Colonic mucosa (tissue), 4 donors: ENCODE results near the gene CIPC. TPM values are rescaled to one million over a fixed set of nuclear protein-coding genes. Genes with fewer than 3 reads are reported as not detected.

Experiments used
- DNase-seq: peaks from one replicate; pipeline ENCODE4 v3.0.0-alpha.2; 2020
- H3K27ac ChIP-seq: fragments of 200-600 bp; one replicate; pipeline ENCODE4 v1.8.0; 2021
- H3K27me3 ChIP-seq: fragments of 200-600 bp; one replicate; pipeline ENCODE4 v1.8.0; 2021
- H3K36me3 ChIP-seq: fragments of 200-600 bp; one replicate; pipeline ENCODE4 v1.8.0; 2021
- H3K4me1 ChIP-seq: fragments of 200-600 bp; one replicate; pipeline ENCODE4 v1.8.0; 2021; ENCODE audit warnings: mild to moderate bottlenecking
- H3K4me3 ChIP-seq: fragments of 200-600 bp; one replicate; pipeline ENCODE4 v1.8.0; 2021
- H3K9ac ChIP-seq, 2 donors: one replicate each; pipeline ENCODE4 v1.7.0; 2013; ENCODE audit warnings: control low read depth in 2 of 2, low read depth in 2 of 2, low read length in 2 of 2
- H3K9me3 ChIP-seq: fragments of 200-600 bp; one replicate; pipeline ENCODE4 v1.8.0; 2021
- intact Hi-C: fragments of 100-400 bp; cut with DNase I; formaldehyde crosslinking; loops from one replicate; pipeline ENCODE4 v1.14.1; 2022
- total RNA-seq, 2 donors: library from RNA; stranded (reverse); fragmentation: NEBNext Ultra II Directional in 1 of 2; extraction: Animal tissue kit (Norgen Biotek cat#: 25700) in 1 of 2; gene quantifications; one replicate each; pipeline ENCODE4 v1.2.1, GENCODE V29; 2021
- TF ChIP-seq, protein P1 (sequence below): fragments of 200-600 bp; IDR thresholded peaks from one replicate; pipeline ENCODE4 v1.8.0; 2022; ENCODE audit warnings: antibody characterized with exemption, mild to moderate bottlenecking
- donor health status: healthy.
- donor health status: DM: no; HTN: no; CAD: no.
- donor health status: DM: no; HTN: no; CAD: no.

Gene CIPC, protein sequence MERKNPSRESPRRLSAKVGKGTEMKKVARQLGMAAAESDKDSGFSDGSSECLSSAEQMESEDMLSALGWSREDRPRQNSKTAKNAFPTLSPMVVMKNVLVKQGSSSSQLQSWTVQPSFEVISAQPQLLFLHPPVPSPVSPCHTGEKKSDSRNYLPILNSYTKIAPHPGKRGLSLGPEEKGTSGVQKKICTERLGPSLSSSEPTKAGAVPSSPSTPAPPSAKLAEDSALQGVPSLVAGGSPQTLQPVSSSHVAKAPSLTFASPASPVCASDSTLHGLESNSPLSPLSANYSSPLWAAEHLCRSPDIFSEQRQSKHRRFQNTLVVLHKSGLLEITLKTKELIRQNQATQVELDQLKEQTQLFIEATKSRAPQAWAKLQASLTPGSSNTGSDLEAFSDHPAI
- 10 to 100 TPM; 18.2 to 38.4 TPM for total RNA-seq

DNA sequence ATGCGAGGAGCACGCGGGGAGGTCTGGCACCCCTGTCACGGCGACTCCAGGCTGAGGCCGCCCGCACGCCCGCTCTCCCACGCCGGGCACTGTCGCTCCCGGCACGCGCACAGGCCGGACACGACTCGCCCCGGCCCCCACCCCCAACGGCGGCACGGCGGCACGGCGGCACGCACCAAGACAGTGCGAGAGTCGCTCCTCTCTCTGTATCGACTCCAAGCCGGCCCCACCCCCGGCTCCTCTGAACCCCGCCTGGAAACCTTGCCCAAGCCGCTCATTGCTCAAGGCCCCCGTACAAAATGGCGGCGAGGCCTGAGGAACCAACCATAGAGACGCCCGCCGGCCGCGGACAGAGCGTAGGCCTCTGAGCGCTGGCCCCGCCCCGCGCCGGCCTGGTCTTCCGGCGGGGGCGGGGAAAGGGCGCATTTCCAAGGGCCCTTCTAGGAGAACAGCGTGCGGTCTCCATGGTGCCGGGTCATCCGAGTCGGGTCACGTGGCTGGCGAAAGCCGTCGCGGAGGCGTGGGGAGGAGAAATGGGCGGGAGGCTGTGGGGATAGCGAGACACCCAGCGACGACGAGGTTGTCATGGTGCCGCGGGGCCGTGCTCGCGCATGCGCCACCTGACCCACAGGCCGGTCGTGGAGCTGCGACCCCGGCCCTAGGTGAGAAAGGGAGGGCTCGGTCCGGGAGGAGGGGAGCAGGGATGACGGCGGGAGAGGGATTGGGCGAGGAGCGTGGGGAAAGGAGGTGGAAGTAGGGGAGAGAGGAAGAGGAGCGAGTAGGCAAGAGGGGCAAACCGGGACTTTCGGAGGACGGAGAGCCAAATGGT is at the start of gene CIPC:
CIPC (plus strand) TSS at position 559 of the 829 bp plus-strand sequence. CDS start 7,451 bp downstream, outside the sequence.
- TF ChIP-seq, protein P1, sequence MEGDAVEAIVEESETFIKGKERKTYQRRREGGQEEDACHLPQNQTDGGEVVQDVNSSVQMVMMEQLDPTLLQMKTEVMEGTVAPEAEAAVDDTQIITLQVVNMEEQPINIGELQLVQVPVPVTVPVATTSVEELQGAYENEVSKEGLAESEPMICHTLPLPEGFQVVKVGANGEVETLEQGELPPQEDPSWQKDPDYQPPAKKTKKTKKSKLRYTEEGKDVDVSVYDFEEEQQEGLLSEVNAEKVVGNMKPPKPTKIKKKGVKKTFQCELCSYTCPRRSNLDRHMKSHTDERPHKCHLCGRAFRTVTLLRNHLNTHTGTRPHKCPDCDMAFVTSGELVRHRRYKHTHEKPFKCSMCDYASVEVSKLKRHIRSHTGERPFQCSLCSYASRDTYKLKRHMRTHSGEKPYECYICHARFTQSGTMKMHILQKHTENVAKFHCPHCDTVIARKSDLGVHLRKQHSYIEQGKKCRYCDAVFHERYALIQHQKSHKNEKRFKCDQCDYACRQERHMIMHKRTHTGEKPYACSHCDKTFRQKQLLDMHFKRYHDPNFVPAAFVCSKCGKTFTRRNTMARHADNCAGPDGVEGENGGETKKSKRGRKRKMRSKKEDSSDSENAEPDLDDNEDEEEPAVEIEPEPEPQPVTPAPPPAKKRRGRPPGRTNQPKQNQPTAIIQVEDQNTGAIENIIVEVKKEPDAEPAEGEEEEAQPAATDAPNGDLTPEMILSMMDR: no peak
- H3K9ac ChIP-seq: peak within 1 kb of the TSS; percentile 98 to 99
- H3K36me3 ChIP-seq: no peaks in the 10 kb centered on the region
- H3K27me3 ChIP-seq: no peaks in the 10 kb centered on the region
- peak; percentile 100 for DNase-seq
- peak within 1 kb of the TSS; percentile 70 for H3K4me3 ChIP-seq
- H3K4me1 ChIP-seq: peaks cover 14% of the 10 kb centered on the region
- intact Hi-C loops: no loop called here
- peak within 1 kb of the TSS; percentile 98 for H3K27ac ChIP-seq
- H3K9me3 ChIP-seq: no peaks in the 10 kb centered on the region

DNA sequence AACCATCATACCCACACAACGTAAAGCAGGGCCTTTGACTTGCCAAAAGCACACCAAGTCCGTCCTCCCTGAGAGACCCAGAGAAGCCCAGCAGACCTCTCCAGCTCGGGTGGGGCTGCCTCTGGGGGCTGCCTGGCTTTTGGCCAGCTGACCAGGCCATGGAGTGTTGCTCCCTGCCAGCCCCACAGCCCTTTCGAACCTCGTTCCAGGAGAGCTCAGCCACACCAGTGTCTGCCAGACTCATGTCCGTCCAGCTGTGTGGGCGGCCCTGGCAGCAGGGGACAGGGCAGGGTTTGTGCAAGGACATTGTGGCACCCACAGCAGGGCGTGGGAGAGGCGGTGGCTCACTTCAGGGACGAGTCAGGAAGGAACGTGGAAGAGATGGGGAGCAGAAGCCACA is 46.9 kb upstream of the CIPC start:
- no peak for DNase-seq
- intact Hi-C loops: no loop called here
- Histone ChIP-seq H3K36me3 (no peaks in the 10 kb centered on the region), H3K4me1 (peaks cover 12% of the 10 kb centered on the region), H3K9ac (peak overlapping the region in 1 of 2 donors; percentile 14), H3K9me3 (no peaks in the 10 kb centered on the region), H3K27ac (peak overlapping the region; percentile 45), H3K27me3 (no peaks in the 10 kb centered on the region), H3K4me3 (no peak overlapping the region)
- TF ChIP-seq, protein P1: no peak

DNA sequence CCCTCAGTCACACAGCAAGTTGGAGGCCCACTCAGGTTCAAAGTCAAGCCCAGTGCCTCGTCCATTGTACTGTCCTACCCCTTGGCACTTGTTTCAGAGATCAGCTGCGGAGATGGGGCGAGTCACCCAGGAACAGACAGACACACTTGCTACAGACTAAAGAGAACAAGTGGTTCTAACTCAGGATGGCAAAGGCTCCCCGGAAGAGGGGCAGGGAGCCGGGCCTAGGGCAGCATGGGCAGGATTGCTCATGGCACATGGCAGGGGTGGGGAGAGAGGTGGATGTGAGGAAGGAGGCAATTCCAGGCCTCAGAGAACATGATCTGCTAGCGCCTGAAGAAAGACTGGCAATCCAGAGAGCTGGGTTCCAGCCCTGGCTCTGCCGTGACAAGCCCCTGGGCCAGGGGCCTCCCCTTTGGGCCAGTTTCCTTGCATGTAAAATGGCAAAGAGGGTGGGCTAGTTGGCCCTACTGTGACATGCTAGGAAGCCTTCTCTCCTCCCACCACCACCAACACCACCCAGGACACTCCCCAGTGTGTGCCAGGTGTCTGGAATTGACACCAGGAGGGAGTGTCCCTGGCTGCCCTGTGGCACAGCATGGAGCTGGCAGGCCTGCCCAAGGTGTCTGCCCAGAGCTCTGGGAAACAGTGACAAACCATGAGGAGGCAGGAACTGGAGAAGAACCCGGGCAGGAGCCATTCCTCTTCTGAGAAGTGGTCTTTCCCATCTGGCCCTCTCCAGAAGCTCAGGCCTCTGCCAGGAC is 45.6 kb upstream of the CIPC start:
- H3K27me3 ChIP-seq: no peaks in the 10 kb centered on the region
- no peak overlapping the region for H3K27ac ChIP-seq
- H3K9ac ChIP-seq: peak overlapping the region in 1 of 2 donors; percentile 38
- H3K4me3 ChIP-seq: no peak overlapping the region
- intact Hi-C loops: loop anchor here (2.0 kb wide), 1 partner anchor 140 kb away; no protein-coding TSS in a partner anchor
- no peak for DNase-seq
- H3K36me3 ChIP-seq: no peaks in the 10 kb centered on the region
- TF ChIP-seq, protein P1: no peak
- no peaks in the 10 kb centered on the region for H3K9me3 ChIP-seq
- peaks cover 8% of the 10 kb centered on the region for H3K4me1 ChIP-seq

DNA sequence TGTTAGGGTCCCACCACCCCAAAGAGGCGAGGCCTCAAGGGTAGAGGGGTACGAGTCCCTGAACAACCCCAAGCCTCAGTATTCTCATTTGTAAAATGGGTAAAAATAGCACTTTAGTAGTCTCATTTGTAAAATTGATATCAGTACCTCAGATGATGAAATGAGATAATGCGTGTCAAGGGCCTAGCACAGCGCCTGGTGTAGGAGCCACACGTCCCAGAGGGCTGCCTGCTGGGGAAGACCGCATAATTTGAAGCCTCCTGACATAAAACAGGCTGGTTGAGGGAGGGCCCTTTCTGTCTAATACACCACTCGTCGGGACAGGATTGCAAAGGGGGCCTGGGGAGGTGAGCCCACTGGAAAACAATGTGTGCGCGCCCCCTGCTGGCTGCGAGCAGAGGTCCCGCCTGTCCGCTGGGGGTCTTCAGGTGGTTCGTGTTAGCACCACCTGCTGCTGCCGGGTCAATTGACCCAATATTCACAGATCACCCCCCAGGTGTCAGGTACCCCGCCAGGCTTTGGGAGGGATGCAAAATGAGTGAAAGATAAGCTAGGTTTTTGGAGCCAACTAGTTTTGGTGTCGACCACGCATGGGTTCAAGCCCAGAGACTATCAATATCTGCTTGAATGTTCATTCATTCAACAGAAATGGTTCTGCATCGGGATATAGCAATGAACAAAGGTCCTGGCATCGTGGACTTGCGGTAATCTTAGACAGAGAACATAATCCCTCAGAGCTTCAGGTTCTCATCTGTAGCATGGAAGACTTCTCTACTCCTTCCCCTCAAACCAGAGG is 44.8 kb upstream of the CIPC start:
- Histone ChIP-seq H3K4me3 (no peak overlapping the region), H3K27me3 (no peaks in the 10 kb centered on the region), H3K9ac (peak overlapping the region in 1 of 2 donors; percentile 38), H3K9me3 (no peaks in the 10 kb centered on the region), H3K27ac (no peak overlapping the region), H3K4me1 (peaks cover 8% of the 10 kb centered on the region), H3K36me3 (no peaks in the 10 kb centered on the region)
- intact Hi-C loops: loop anchor here (2.0 kb wide), 1 partner anchor 140 kb away; no protein-coding TSS in a partner anchor
- TF ChIP-seq, protein P1: peak; percentile 95
- DNase-seq: peak; percentile 72
